Left kidney (tissue), 2 donors: Measurements from ENCODE around the gene ZSWIM8. TPM values are rescaled to one million over a fixed set of nuclear protein-coding genes. Genes with fewer than 3 reads are reported as not detected.
"Not testable (repeated sequence)": the region's sequence is repeated elsewhere in the genome, so short reads cannot be mapped to it uniquely, and the experiment has no call there.

Experiments used
- DNase-seq: peaks from one replicate; pipeline ENCODE4 v3.0.0-alpha.2; 2013
- polyA plus RNA-seq: library from polyadenylated mRNA; unstranded; fragments of 120-200 nt; gene quantifications from one replicate; pipeline ENCODE4 v1.2.1, GENCODE V29; 2013; ENCODE audit not compliant: insufficient read length

ZSWIM8 gene
- polyA plus RNA-seq, 1 donor = 116 TPM

DNA sequence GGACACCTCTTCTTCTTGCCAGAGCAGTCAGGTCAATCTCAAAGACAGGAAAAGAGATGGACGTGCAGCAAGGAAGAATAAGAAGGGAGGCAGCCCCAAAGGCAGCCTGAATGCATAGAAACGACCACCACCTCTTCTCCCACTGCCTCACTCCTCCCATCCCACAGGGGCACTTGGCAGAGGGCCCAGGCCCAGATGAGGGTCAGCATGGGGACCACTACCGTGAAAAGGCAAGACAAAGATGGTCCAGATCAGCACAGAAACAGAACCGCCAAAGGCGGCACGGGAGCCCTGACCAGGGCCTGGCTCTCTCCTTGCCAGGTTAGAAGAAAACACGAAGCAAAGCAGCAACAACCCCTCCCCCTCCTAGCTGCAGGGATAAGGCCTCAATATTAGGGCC is 27.9 kb downstream of the ZSWIM8 start:
- DNase-seq = no peak

GRCh38 chr10:73814276-73814895 is 29.0 kb downstream of the ZSWIM8 start:
- no peak for DNase-seq

GRCh38 chr10:73814896-73815718 is 29.7 kb downstream of the ZSWIM8 start:
- no peak for DNase-seq

- DNase-seq = no peak
These were observed 30.3 kb downstream of the ZSWIM8 start for GRCh38 chr10:73815719-73816030.

- no peak for DNase-seq
These were observed 31.7 kb downstream of the ZSWIM8 start for GRCh38 chr10:73816917-73817729.

- no peak for DNase-seq
These were observed 32.4 kb downstream of the ZSWIM8 start for GRCh38 chr10:73817826-73818225.

GRCh38 chr10:73818402-73818801 is 33.0 kb downstream of the ZSWIM8 start:
- DNase-seq = no peak

DNA sequence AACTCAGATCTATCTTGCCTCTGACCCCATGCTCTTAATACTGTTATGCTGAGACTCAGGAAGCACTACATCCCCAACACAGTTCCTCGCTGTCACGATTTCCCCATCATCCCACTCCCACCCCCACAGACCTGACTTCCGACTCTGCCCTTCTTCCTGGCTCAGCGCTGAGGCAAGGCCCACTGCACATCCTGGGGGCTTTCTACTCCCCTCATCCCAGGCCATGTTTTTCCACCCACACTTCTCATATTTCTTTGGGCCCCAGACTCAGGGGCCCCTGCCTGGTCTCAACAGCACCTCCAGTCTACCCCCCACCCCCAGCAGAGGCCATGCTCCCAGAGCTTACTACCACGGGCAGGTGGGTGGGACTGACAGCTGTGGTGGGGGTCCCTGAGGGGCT is 33.7 kb downstream of the ZSWIM8 start:
- DNase-seq = no peak

- DNase-seq = no peak
These were observed 34.2 kb downstream of the ZSWIM8 start for GRCh38 chr10:73819513-73820093.

- DNase-seq = no peak
These were observed 38.0 kb downstream of the ZSWIM8 start for GRCh38 chr10:73823391-73823790.

DNA sequence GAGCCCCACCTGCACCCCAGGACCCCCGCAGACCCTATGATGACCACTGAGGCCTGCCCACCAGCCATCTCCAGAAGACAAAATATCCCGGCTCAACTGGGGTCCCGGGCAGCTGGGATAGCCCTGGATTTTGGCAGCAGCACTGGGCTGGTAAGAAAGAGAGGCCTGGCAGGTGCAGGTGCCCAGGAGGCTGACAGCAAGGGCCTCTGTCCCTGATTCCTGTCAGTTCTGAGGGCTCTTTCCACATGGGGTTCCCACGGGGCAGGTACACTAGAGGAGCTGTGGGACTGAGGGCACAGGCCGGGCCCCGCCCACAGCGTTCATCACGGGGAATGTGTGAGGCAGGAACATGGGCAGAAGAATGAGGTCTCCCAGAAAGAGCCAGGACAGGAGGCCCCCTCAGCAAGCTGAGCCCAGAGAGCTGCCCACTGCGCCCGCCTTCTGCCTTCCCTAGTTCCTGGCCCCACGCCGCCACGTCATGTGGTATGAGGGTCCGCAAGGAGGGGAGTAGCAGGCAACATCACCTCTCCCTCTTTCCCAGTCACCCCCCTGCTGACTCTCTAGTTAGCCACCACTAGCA is 38.8 kb downstream of the ZSWIM8 start:
- DNase-seq = no peak

GRCh38 chr10:73827346-73828089 is 42.1 kb downstream of the ZSWIM8 start:
- no peak for DNase-seq

- DNase-seq = no peak
These were observed 42.8 kb downstream of the ZSWIM8 start for GRCh38 chr10:73828161-73828560.

- DNase-seq = not testable (repeated sequence)
These were observed 43.7 kb downstream of the ZSWIM8 start for GRCh38 chr10:73829090-73829489.

DNA sequence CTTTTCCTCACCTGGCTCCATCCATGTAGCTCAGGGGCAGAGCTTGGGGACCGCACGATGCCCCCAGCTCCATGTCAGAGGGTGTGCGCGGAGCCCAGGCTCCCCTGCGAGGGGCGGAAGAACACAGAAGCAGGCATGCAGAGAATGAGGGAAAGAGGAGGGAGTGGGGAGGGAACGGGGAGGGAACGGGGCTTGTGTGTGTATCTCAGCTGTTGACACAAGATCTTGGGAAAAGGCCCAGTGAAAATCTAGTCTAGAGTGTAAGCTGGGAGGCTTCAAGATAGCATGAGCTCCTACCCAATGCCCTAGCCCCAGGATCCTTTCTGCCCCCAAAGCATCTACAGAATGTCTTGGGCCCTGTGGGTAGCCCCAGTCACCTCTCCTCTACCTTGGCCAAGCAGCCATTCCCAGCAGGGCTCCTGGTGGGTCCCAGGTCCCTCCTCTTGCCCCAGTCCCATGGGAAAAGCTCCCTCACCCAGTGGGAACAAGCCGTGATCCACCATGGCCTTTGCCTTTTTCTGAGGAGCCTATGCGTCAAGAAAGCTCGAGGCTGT is 51.1 kb downstream of the ZSWIM8 start:
- no peak for DNase-seq

DNA sequence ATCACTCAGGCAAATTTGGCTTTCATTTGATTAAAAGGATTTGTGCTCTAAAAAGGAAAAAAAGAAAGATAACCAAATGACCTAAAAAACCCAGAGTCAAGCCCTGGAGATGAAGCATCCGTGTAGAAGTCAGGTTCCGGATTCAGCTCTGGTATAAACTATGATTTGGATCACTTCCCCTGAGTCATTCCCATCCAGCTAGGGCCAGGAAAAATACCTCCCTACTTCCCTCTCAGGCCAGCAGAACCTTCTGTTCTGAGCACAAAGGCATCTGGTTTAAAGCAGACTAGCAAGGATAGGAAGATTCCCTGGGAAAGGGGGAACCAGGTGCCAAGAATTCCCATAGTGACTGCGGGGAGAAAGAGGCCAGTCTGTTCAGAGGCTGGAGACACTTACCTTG is 51.7 kb downstream of the ZSWIM8 start:
- DNase-seq = no peak

- no peak for DNase-seq
These were observed 52.7 kb downstream of the ZSWIM8 start for GRCh38 chr10:73838008-73838567.

DNA sequence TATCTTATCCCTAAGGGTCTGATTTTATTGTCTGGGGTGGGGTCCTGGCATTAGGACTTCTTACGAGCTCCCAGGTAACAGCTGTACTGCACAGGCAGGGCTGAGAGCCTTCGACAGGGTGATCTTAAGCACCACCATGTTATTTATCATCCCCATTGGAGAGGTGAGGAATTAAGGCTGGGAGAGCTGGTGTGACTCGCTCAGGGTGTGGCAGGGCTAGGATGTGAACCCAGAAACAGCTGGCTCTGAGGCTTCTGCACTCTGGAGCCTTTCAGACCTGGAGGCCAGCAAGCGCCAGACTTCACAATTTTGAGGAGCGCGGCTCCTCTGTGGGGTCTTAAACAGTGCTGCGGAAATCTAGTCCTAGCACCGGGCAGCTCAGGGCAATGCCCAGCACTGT is 53.4 kb downstream of the ZSWIM8 start:
- DNase-seq = no peak

- no peak for DNase-seq
These were observed 54.0 kb downstream of the ZSWIM8 start for GRCh38 chr10:73839276-73839966.

- DNase-seq = no peak
These were observed 54.6 kb downstream of the ZSWIM8 start for GRCh38 chr10:73840056-73840402.
